Activated CD8-positive, alpha-beta memory T cell treated with anti-CD3 and anti-CD28 coated beads for 36 hours (primary cell): ENCODE results near the gene CACNG6. TPM values are rescaled to one million over a fixed set of nuclear protein-coding genes. Genes with fewer than 3 reads are reported as not detected.
"Not testable (repeated sequence)": the region's sequence is repeated elsewhere in the genome, so short reads cannot be mapped to it uniquely, and the experiment has no call there.

Source experiments
- CTCF ChIA-PET: fragments of 350-600 bp; sonication (Branson Sonifier 250); formaldehyde crosslinking; loops from one replicate; lab custom pipeline; 2021; ENCODE audit warnings: antibody characterized with exemption; lab: Charles Lee
- POLR2A ChIA-PET: fragments of 350-600 bp; sonication (Branson Sonifier 250); formaldehyde crosslinking; loops from one replicate; lab custom pipeline; 2021; ENCODE audit warnings: antibody characterized with exemption; lab: Charles Lee
- total RNA-seq, 2 experiments: library from RNA; stranded (reverse); gene quantifications; one replicate each; pipeline ENCODE4 v1.2.3, GENCODE V29; 2021

CACNG6 gene
- not detected for total RNA-seq

GRCh38 chr19:53991224-53992113 is at the start of gene CACNG6:
Gene CACNG6, plus strand, starts transcription at chr19:53991637. Its CDS starts 1,241 bp downstream, at chr19:53992878.
- CTCF ChIA-PET = no interaction called here
- POLR2A ChIA-PET = interaction anchor here (0.6 kb wide), 1 partner anchor 69 kb away, joined by 7 read pairs; no protein-coding TSS in a partner anchor

- ChIA-PET CTCF (no interaction called here), POLR2A (no interaction called here)
Observed at GRCh38 chr19:53942001-53942786, 49.2 kb upstream of the CACNG6 start.

- ChIA-PET POLR2A (no interaction called here), CTCF (no interaction called here)
Observed at GRCh38 chr19:53944416-53944815, 47.0 kb upstream of the CACNG6 start.

- CTCF ChIA-PET = no interaction called here
- POLR2A ChIA-PET = no interaction called here
Observed at GRCh38 chr19:53944933-53945332, 46.5 kb upstream of the CACNG6 start.

GRCh38 chr19:53945441-53945840 is 46.0 kb upstream of the CACNG6 start:
- POLR2A ChIA-PET = no interaction called here
- CTCF ChIA-PET = no interaction called here

- ChIA-PET CTCF (no interaction called here), POLR2A (no interaction called here)
Observed at GRCh38 chr19:53945998-53946397, 45.4 kb upstream of the CACNG6 start.

GRCh38 chr19:53947624-53948023 is 43.8 kb upstream of the CACNG6 start:
- POLR2A ChIA-PET = no interaction called here

GRCh38 chr19:53948611-53949010 is 42.8 kb upstream of the CACNG6 start:
- CTCF ChIA-PET = not testable (repeated sequence)

More at GRCh38 chr19:53947624-53948023, 43.8 kb upstream of the CACNG6 start:
- CTCF ChIA-PET = interaction anchor here (0.6 to 1.6 kb wide), 3 partner anchors 41 to 237 kb away, joined by 5 read pairs; no protein-coding TSS in a partner anchor

GRCh38 chr19:53951436-53951835 is 40.0 kb upstream of the CACNG6 start:
- ChIA-PET POLR2A (no interaction called here), CTCF (no interaction called here)

More at GRCh38 chr19:53948611-53949010, 42.8 kb upstream of the CACNG6 start:
- POLR2A ChIA-PET = not testable (repeated sequence)

- CTCF ChIA-PET = no interaction called here
- POLR2A ChIA-PET = no interaction called here
Observed at GRCh38 chr19:53951947-53952346, 39.5 kb upstream of the CACNG6 start.

GRCh38 chr19:53953383-53953782 is 38.1 kb upstream of the CACNG6 start:
- ChIA-PET CTCF (no interaction called here), POLR2A (no interaction called here)

GRCh38 chr19:53957448-53958167 is 33.8 kb upstream of the CACNG6 start:
- POLR2A ChIA-PET = no interaction called here

GRCh38 chr19:53958168-53958571 is 33.3 kb upstream of the CACNG6 start:
- CTCF ChIA-PET = no interaction called here
- POLR2A ChIA-PET = interaction anchor here (0.6 kb wide), 1 partner anchor 17 kb away, joined by 4 read pairs; no protein-coding TSS in a partner anchor

More at GRCh38 chr19:53957448-53958167, 33.8 kb upstream of the CACNG6 start:
- CTCF ChIA-PET = no interaction called here

- POLR2A ChIA-PET = interaction anchor here (0.6 kb wide), 1 partner anchor 18 kb away, joined by 4 read pairs; no protein-coding TSS in a partner anchor
- CTCF ChIA-PET = no interaction called here
Observed at GRCh38 chr19:53958823-53959757, 32.3 kb upstream of the CACNG6 start.

GRCh38 chr19:53960187-53960586 is 31.2 kb upstream of the CACNG6 start:
- POLR2A ChIA-PET = no interaction called here

GRCh38 chr19:53960886-53961285 is 30.6 kb upstream of the CACNG6 start:
- CTCF ChIA-PET = no interaction called here
- POLR2A ChIA-PET = no interaction called here

More at GRCh38 chr19:53960187-53960586, 31.2 kb upstream of the CACNG6 start:
- CTCF ChIA-PET = no interaction called here

GRCh38 chr19:53961523-53962356 is 29.7 kb upstream of the CACNG6 start:
- ChIA-PET POLR2A (no interaction called here), CTCF (no interaction called here)
